Hepatic stellate cell (primary cell): Measurements from ENCODE around the gene CPE.

Source experiments
- DNase-seq: peaks from one replicate; pipeline ENCODE4 v3.0.0; 2011; ENCODE audit warnings: low spot score

CPE gene

DNA sequence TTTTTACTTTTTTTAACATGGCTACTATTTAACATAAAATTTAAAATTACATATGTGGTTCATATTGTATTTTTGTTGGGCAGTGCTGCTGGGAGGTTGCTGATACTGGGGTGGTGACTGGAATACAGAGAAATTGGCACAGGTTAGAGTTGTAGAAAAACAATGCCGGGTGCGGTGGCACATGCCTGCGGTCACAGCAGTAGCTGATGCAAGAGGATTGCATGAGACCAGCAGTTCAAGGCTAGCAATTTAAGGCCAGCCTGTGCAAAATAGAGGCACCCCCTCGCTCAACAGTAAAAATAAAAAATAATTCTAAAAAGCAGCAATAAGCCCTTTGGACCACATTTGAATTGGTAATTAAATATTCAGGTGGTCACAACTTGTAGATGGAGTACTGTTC, 11.8 kb upstream of the CPE start:
- no peak for DNase-seq

GRCh38 chr4:165368114-165368513, 10.7 kb upstream of the CPE start:
- no peak for DNase-seq

GRCh38 chr4:165368567-165368966, 10.2 kb upstream of the CPE start:
- DNase-seq = no peak

GRCh38 chr4:165369522-165369921, 9.3 kb upstream of the CPE start:
- no peak for DNase-seq

GRCh38 chr4:165370530-165370929, 8.3 kb upstream of the CPE start:
- DNase-seq = no peak

GRCh38 chr4:165375465-165375864, 3.3 kb upstream of the CPE start:
- DNase-seq = no peak

DNA sequence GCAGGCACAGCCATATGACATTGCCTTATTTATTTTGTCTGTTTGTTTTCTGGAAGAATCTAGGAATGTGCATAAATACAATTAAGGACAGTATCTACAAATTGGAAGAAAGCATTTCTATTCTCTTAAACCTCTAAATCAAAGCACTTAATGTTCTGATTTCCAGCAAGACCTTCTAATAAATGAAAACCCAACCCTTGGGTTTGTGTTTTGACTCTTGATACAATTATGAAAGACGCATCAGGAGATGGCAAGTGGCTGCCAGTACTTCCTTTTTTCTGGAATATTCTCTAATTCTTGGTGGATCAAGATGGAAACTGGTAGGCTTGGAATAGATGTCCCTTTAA, 437 bp upstream of the CPE start:
- no peak for DNase-seq

DNA sequence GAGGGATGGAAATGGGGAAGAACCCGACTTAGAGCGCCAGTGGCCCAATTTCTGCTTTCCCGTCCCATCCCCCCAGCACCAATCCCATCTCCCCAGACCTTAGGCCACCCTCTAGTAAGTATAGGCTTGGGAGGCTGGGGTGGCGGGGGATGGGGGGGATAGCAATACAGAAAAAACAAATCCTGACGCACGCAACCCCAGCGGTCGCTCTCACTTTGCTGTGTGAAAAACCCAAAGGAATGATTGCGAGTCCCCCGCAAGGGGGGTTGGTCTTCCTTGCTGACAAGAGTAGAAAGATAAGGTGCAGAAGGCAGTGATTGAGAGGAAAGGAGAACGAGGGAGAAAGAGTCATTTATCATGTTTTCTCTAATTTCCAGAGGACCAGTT, 863 bp downstream of the CPE start:
- peak; percentile 14 for DNase-seq

- no peak for DNase-seq
These were observed 2.0 kb downstream of the CPE start for GRCh38 chr4:165380805-165381204.

- no peak for DNase-seq
These were observed 3.1 kb downstream of the CPE start for GRCh38 chr4:165381821-165382373.

DNA sequence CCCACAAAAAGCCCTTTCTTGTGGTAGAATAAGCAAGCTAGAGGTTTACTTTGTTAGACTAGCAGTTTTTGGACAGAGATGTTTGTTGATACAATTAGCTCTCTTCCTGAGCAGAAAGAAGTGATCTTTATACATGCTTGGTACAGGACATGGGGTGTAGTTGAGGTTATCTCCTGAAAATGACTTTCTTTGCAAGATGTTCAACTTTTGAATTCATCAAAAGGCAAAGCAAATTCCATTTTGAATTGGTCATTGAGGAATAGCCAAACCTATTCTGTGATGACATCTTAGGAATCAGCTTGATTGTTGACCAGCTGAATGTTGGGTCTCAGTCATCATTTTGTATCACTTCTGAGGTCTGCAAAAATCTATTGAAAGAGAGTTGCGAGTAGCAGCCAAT, 3.8 kb downstream of the CPE start:
- DNase-seq = no peak

DNA sequence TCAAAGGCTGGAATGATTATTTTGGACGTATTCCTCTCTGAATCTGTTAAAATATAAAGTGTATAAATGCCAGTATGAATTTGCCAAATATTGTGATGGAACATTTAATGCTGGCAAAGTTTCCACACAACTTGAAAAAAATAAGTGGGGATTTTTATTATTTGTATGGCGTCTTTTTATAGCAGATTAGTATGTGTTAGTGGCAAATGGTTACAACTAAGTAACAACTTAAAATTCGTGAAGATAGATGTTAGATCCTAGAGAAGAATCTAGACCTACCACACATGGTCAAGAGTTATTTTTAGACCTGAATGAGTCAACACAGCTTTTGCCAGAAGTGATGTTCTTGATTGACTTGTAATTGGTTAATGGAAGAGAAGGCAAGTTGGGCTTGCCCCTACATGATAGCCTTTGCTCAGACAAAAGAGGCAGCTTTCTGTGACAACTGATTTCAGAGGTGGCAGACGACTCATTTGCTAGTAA, 4.8 kb downstream of the CPE start:
- DNase-seq = no peak

GRCh38 chr4:165384186-165384585, 5.4 kb downstream of the CPE start:
- no peak for DNase-seq

GRCh38 chr4:165384598-165384997, 5.8 kb downstream of the CPE start:
- DNase-seq = no peak

GRCh38 chr4:165385126-165385525, 6.3 kb downstream of the CPE start:
- DNase-seq = no peak

GRCh38 chr4:165386328-165386727, 7.5 kb downstream of the CPE start:
- no peak for DNase-seq

DNA sequence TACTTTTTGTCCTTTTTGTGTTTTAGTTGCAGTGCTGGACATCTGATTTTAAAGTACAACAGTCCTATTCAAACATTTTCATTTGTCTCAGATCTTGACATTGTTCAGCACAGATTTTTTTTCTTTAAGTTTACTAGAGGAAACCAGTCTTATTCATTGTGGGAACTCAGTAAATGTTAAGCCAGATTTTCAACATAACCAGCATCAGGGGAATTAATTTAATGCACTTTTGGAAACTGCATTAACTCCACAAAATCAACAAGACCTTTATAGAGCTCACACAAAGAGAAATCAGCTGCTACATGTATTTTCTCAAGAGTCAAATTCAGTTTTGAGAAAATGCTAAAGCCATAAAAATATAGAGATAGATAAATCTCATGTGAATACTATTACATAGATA, 9.9 kb downstream of the CPE start:
- DNase-seq = no peak

GRCh38 chr4:165393051-165393450, 14.2 kb downstream of the CPE start:
- DNase-seq = no peak

DNA sequence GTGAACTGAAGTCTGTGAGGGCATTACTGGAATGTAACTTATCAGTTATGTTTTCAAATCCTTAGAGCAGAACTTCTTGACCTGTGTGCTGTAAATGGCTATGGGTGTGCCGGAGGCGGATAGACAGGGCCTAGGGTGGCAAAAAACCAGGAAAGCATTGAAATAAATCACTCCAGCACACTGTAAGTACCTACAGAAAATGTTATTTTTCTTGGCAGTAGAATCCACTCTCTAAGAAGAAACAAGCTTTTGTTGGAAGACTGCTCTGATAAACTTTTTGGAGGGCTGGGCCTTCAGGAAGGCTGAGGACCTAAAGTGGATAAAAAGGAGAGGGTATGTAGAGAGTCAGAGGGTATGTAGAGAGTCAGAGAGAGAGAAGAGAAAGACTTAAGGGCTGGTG, 14.9 kb downstream of the CPE start:
- DNase-seq = no peak

DNA sequence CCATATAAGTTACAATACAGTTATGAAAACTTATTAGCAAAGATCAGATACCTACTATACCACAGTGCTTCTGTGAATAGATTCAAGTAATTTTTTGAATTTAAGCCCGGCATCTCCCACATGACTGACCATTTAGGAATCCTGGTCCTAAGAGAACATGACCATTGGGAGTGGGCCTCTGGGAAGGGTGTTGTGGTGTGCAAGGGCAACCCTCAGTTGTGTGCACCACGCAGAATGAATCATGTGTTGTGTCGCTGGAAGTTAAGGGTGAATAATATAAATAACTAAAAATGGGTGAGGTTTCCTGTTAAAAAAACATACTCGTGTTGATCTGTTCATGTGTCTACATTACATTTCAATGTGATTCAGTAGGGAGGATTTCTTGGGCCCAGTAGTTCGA, 15.5 kb downstream of the CPE start:
- DNase-seq = peak; percentile 58

GRCh38 chr4:165398570-165398969, 19.8 kb downstream of the CPE start:
- DNase-seq = peak; percentile 5

GRCh38 chr4:165402375-165402774, 23.6 kb downstream of the CPE start:
- DNase-seq = no peak

- DNase-seq = no peak
These were observed 24.2 kb downstream of the CPE start for GRCh38 chr4:165403048-165403447.

GRCh38 chr4:165403637-165404036, 24.8 kb downstream of the CPE start:
- DNase-seq = no peak

DNA sequence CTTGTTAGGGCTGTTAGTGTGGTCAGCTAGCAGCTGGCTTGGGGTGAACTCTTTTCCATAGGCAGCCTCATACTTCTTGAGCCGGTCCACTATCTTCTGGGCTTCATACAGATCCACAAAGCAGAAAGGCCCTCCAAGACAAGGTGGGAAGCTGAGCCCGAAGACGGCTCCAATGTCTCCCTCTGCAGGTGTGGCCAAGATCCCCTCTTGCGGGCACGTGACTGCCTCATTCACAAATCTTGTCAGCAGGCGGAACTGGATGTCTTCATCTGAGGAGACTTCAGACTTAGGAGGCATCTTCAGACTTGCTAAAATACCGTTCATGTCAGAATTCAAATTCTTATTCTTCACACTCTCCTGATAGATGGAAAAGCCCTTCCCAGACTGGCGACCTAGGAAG, 25.3 kb downstream of the CPE start:
- DNase-seq = no peak
